Fibroblast of villous mesenchyme (primary cell): ENCODE data around the gene CXCL10. TPM values are rescaled to one million over a fixed set of nuclear protein-coding genes. Genes with fewer than 3 reads are reported as not detected.

Experiments
- DNase-seq: peaks from one replicate; pipeline ENCODE4 v3.0.0-alpha.2; 2010; ENCODE audit warnings: low read depth
- H3K4me3 ChIP-seq: 2 replicates; pipeline ENCODE4 v1.5.1; 2011; ENCODE audit warnings: low read depth, mild to moderate bottlenecking, low read length
- CTCF ChIP-seq: IDR thresholded peaks from 2 replicates; pipeline ENCODE4 v1.5.1; 2012; ENCODE audit warnings: low read depth, mild to moderate bottlenecking, low read length; ENCODE audit not compliant: insufficient read depth
- total RNA-seq: library from RNA; depleted of rRNA; stranded (reverse); fragments of >200 nt; gene quantifications from 2 replicates; pipeline ENCODE4 v1.2.3, GENCODE V29; 2012

Gene CXCL10
- total RNA-seq, 1 donor, result 0.86 TPM

DNA sequence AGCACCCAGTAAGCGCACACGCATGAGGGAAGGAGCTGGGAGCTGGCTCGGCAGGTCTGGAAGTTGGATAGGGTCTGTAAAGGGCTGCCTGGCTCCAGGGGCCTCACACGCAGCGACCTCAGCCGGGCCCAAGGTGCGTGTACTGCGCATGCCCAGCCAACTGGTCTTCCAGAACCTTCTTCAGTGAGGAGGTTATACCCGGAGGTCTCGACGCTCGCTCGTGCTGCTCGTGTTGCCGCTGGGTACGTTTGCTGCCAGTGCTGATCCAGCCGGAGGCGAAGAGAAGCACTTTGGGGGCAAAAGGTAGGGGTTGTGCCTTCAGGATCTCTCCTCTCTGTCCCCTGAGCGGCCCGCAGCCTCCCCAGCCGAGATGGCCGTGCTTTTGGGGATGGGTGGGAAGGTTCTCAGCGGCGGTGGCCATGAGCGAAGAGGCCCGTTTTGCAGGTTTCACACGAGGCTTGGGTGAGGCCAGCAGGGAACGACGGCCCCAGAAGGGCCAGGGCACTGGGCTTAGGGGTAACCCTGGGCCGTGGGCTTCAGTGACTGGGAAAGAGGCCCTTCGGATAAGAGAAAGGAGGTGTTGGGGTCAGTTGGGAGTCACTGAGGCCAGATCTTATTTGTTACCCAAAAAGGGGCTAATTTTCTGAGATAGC lies 12.2 kb downstream of the CXCL10 start:
- DNase-seq, result no peak
- TF ChIP-seq CTCF, result no peak
- no peak overlapping the region for H3K4me3 ChIP-seq

DNA sequence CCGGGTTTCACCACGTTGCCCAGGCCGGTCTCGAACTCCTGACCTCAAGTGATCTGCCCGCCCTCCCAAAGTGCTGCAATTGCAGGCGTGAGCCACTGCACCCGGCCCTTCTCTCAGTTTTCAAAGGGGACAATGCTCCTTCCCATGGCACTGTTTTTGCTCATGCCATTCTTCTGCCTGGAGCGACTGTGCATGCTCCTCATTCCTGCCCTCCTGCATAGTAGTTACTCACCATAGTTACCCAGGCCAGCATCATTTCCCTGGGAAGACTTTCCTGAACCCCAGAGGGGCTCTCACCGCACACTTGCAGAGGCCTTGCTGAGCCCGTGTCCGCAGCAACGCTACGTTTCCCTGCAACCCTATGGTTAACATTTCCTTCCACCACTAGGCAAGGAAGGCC lies 12.7 kb downstream of the CXCL10 start:
- DNase-seq, result no peak
- no peak overlapping the region for H3K4me3 ChIP-seq
- no peak for TF ChIP-seq CTCF

GRCh38 chr4:76009311-76009710 lies 14.0 kb downstream of the CXCL10 start:
- TF ChIP-seq CTCF, result no peak
- H3K4me3 ChIP-seq, result no peak overlapping the region
- DNase-seq, result no peak

- TF ChIP-seq CTCF, result no peak
- no peak for DNase-seq
- no peak within 1 kb of the TSS for H3K4me3 ChIP-seq
These were observed 16.0 kb downstream of the CXCL10 start, which contains the start of gene CXCL9 for GRCh38 chr4:76007089-76007862. Gene CXCL9, minus strand, starts transcription at chr4:76007509. Its CDS starts 60 bp downstream, at chr4:76007449.

DNA sequence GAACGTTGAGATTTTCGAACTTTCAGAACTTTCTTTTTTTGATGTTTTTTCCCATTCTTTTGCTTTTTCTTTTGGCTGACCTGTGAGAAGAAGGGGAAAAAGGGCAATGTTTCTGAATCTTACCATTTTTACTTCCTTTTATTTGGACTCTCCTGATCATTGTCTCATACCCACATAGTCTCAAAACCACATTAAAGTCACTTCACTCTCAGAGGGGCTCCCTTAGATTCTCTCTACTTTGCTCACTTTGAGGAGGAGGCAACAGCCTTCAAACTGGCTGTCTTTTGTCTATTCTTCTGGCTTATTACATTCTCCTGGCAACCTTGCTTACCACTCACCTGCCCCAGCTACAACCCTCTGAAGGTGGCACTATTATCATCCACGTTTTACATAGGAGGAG lies 19.7 kb downstream of the CXCL10 start:
- no peak for DNase-seq
- no peak overlapping the region for H3K4me3 ChIP-seq
- no peak for TF ChIP-seq CTCF

GRCh38 chr4:76003035-76003434 lies 20.3 kb downstream of the CXCL10 start:
- no peak overlapping the region for H3K4me3 ChIP-seq
- DNase-seq, result no peak
- TF ChIP-seq CTCF, result no peak
